Nucleus accumbens (tissue), 56 donors: ENCODE measurements around the gene NEBL.

ENCODE experiments used
- DNase-seq, 56 donors: peaks; one replicate each; lab custom pipeline; 2025; lab: John Stamatoyannopoulos, UW

NEBL gene

DNA sequence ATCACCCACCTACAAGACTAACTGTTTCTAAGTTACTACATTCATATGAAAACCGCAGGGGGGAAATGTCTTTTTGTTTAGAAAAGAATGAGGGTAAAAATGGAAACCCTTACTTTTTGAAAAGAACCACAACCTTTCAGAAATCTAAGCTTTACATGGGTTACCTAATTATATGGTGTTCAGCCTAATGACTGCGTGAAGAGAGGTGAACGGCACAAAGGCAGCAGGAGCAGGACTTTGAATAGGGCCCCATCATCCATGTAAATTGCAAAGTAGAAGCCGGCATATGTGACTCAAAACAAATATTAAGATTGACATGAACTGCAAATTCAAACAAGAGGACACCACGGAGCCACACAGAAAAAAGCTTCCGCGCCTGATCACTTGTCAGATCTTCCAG, 25.1 kb downstream of the NEBL start:
- DNase-seq, result no peak

DNA sequence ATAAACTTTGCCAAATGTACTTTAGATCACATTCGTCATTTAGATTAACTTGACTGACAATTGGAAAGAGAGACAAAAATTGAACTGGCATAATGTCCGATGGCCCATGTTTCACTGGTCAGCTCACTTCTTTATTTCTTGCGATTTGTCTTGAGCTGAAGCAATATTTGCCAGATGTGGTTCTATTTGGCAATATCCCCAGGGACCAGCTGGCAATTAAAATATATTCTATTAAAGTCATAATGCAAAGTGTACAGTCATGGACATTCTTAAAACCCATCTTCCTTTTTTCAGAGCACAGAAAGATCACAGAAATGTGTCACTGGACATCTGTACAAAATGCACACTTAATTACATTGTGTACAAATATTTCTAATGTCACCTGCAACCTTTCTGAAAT, 26.3 kb downstream of the NEBL start:
- no peak for DNase-seq

DNA sequence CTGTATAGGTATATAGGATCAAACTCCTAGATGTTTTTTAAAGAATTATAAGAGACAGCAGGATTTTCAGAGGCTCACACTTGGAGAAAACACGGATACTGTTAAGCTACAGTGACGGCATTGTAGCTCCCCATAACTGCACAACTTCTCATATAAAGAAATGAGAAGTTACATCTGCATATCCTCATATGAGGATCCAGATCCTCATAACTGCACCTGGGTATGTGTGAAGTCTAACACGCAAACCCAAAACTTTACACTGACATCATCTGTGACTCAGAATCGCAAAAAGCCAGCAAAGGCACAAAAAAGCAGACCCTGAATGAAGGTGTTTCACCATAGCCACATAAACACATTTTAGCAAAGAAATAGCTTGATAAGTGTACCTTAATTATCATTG, 34.1 kb downstream of the NEBL start:
- DNase-seq, result no peak

DNA sequence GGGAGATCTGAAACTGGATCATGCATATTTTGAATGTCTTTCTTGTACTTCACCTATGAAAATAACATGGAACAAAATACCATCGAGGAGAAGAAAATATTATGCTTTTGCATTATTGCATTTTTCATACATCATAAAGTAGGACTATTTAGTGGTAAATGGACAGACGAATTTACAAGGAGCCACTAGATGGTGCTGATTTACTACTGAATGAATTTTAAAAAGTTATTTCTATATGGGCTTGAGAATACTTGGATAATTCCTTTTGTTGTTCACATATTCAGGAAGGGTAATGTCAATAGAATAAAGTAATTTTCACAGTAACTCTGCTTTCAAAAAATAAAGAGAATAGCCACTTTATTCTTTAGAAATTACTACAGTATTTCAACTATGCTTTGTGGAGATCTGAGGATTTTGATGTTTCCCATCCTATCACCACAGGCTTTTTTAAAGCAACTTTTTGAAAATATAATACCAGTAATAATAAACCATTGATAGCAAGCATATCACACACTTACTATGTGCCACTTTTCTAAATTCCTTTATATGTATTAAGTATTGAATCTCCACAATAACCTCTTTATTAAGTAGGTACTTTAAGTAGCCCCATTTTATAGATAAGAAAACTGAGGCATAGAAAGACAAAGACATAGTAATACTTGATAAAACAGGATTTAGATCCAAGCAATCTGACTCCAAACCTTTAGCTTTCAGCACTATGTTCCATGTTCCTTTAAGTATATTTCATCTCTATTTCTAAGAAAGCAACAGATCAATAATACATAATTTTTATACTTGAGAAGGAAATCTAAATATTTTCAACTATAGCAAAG, 38.6 kb downstream of the NEBL start:
- DNase-seq, result no peak

DNA sequence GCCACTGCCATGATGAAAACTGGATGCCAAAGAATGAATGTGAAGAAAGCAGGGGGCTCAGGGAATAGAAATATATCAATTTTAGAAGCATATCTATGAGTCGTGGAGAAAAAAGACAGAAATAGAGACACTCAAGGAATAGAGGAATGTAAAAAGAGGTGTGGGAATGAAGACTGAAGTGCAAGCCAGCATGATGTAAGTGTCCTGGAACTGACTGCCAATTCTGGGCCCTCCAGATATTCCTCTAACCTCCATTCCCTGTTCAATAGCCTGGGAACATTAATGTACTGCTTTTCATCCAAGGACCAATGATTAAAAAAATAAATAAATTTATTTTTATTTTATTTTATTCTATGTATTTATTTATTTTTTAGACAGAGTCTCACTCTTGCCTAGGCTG, 40.6 kb downstream of the NEBL start:
- no peak for DNase-seq

DNA sequence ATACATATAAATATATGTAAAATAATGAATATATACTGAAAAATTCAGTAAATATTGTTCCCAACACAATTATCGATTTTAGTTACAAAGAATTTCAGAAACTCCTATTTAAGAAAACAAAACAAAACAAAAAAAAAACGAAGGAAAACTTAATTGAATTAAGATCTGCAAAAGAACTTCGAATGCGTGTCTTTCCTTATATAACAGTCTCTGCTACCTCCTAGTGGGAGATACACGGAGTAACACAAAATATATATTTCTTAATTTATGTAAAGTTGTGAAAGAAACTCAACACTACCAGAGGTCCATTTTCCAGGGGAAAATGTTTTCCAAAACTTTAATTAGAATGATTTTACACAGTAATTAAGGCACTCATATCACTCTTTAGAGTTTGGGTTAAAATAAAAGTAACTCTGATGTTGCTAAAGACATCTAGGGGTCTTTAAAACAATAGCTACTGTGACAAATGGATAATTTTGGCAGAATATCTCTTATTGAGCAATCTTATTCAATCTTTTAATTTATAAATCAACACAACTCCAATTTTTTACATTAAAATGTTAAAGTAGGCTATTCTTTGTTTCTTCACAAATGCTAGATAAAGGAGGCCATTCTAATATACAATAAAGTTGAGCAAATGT, 41.6 kb downstream of the NEBL start:
- DNase-seq, result no peak

DNA sequence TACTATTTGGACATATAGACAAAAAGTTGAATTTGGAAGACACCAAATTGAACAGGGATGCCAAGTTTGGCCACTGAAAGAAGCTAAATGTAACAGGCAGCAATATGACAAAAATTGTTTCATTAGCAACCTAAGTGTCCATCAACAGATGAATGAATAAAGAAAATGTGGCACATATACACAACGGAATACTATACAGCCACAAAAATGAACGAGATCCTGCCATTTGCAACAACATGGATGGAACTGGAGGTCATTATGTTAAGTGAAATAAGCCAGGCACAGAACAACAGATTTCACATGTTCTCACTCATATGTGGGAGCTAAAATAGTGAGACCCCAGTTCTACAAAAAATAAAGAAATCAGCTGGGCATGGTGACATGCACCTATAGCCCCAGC, 43.8 kb downstream of the NEBL start:
- DNase-seq, result no peak

DNA sequence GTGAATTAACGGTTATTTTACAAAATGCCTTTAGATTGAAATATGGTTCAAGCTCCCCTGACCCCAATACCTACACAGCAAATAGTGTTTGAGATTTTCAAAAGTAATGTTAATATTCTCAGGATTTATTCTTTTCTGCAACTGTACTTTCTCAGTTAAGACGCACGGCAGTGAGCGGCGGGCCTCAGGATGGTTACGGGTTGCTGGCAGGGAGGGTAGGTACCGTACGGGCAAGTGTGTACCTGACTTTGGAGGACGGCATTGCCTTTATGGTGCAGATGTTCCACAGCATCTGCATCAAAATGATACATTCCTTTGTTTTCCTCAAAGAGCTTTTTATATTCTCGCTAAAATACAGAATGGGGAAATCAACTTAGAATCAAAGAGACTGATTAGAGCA, 44.8 kb downstream of the NEBL start:
- DNase-seq, result no peak

DNA sequence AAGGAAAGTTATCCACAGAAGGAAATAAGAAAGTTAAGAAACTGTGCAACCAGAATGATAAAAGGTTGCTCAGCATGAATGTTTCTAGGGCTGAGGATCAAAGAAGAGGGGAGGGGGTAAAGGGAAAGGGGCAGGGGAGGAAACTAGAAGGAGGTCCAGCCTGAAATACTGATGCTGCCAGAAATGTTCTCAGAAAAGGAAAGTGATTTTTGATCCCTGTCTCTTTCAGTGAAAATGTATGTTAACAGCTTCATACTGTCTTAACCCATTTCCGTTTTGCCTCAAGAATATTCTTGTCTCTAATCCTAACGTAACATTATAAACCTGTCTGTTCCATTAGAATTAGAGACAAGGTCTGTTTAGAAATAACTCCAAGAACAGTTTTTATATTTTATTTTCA, 49.6 kb downstream of the NEBL start:
- no peak for DNase-seq

DNA sequence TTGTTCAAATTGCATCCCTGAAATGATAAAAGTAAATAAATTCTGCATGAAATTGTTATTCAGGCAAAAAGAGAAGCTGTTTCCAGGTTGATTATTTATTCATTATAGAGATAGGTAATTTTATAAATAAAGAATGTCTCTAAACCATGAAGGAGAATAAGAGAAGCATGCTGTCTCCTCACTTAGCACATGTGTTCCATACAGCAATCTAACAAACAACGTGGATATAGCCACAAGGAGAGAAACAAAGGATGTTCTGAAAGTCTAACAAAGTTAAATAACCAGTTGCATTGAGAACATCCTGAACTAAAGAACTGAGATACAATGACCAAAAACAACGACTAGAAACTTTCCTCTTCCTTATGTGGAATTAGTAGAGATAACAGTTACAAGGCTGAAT, 50.8 kb downstream of the NEBL start:
- no peak for DNase-seq

DNA sequence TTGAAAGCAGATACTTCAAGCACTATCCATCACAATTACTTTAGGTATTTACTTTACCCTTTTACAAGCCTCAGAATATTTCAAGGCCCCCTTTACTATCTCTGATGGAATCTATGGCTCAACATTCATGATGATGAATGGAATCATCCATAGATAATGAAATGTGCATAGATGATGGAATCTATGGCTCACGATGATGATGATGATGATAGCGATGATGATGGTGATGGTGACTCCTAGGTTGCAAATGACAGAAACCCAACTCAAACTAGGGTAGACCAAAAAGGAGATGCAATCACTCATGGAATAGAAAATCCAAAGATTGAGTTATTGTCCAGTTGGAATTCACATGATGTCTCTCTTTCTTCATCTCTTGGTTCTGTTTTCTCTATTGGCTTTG, 55.7 kb downstream of the NEBL start:
- no peak for DNase-seq

DNA sequence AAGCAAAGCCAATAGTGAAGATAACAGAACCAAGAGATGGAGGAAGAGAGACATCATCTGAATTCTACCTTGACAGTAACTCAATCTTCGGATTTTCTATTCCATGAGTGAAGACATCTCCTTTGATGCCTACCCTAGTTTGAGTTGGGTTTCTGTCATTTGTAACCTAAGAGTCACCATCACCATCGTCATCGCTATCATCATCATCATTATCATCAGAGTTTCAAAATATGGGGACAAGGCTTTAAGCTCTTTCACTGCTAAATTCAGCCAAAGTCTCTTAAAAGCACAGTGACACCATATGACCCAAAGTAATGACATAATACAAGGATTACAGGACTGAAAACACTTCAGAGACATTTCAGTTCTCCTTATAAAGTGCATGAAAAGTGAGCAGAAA, 57.2 kb downstream of the NEBL start:
- DNase-seq, result no peak

DNA sequence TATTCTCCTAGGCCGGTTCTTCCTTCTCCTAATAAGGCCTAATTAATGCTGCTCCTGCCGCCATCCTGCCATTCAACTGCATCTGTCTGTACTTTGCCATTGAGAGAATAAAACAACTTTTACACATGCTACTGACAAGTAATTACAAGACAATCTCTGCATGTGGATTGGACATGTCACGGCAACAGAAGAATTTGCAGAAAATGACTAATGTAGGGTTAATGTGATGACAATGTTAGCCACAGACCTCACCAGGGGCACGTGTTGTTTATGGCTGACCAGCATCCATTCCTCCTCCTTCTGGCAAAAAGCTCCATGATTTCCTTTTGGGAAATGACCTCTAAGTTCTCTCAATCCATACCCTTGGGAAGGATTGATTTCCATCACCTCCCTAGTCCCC, 58.0 kb downstream of the NEBL start:
- no peak for DNase-seq

DNA sequence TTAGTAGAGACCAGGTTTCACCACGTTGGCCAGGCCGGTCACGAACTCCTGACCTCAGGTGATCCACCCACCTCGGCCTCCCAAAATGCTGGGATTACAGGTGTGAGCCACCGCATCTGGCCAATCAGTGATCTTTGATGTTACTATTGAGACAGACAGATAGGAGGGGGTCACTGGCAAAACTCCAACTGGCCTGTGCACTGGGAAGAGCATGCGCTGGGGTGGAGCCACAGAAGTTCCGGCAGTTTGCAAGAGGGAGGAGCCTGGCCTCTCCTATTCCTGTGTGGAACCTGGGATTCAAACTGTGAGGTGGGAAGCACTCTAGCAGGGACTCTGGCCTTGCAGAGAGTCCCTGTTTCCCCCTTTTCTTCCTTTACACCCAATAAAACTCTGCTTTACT, 60.7 kb downstream of the NEBL start:
- DNase-seq, result no peak

DNA sequence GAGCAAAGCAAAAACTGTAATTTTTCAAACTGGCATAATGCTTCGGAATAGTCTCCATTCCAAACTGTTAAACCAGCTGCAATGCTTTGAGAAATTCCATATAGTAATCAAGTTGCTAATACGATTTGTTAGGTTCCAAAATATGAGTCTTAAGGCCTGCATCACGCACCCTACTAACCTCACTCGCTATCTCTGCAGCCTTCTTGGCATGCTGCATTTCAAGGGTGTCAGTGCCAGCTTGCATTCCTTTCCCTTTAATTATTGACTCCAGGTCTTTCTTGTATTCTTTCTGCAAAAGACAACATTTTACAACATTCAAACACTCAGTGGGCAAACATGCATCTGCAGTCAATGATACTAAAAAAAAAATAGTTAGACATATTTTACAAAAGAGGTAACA, 61.8 kb downstream of the NEBL start:
- no peak for DNase-seq

DNA sequence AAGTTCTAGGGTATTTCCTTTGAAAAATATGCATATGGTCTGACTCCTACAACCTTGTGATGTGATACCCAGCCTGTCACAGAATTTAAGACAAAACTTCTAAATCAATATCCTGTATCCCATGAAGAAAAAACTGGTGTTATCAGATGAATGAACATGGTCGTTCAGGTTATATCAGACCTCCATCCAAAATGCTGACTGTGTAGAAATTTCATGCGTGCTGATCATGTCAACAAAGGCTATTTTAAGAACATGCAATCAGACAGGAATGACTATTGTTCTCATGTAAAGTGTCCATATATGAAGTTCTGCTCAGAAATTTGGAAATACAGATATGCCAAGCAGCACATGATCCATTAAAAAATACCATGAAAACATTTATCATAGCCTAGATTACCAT, 62.3 kb downstream of the NEBL start:
- DNase-seq, result no peak

DNA sequence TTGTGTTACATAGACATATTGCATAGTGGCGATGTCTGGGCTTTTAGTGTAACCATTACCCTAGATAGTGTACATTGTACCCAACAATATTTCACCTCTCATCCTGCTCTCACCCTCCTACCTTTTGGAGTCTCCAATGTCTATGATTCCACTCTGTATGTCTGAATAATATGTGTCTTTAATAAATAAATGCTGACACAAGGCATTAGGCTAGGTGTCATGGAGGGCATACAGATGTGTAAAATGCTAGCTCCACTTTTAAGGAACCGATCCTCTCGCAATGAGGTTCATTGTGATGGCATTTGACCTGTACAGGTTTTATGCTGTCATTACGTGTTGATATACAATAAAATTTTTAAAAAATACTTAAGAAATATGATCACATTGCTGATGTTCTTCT, 74.3 kb downstream of the NEBL start:
- DNase-seq, result no peak

DNA sequence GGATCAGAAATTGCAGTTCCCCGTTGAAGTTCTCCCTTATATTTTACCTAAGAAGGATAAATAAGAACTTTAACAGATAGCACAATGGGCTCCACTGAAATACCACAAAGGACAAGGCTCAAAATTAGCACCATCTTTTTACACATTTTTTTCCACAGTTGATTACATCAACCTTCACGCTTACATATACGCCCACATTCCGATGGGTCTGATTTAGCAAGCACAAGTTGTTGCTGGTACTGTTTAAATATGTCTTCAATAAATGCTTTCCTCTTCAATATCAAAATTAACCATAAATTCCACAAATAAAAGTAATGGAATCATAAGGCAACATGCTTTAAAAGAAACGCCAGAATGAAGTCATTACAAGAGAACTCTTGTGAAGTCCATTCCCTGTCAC, 79.5 kb downstream of the NEBL start:
- DNase-seq, result no peak

DNA sequence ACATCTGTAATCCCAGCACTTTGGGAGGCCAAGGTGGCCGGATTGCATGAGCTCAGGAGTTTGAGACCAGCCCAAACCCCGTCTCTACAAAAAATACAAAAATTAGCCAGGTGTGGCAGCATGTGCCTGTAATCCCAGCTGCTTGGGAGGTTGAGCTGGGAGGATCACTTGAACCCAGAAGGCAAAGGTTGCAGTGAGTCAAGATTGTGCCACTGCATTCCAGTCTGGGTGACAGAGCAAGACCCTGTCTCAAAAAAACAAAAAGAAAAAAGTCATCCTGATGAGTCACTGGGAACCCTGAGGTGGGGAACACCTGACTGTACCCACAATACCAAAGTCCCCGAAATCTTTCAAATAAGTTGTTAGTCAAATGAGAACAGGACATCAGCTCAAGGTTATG, 80.0 kb downstream of the NEBL start:
- no peak for DNase-seq

DNA sequence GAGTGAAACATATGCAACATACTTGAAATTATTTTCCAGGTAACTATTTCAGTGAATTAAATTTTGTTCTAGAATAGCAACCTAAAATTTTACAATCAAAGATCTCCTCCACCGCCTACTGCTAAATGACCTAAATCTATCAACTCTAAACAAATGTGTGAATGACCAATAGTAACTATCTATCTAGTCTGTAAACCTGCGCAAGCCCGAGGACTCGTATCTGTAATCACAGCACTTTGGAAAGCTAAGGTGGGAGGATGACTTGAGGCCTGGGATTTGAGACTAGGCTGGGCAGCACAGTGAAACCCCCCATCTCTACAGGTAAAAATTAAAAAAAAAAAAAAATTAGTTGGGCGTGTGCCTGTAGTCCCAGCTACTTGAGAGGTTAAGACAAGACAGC, 83.0 kb downstream of the NEBL start:
- no peak for DNase-seq

DNA sequence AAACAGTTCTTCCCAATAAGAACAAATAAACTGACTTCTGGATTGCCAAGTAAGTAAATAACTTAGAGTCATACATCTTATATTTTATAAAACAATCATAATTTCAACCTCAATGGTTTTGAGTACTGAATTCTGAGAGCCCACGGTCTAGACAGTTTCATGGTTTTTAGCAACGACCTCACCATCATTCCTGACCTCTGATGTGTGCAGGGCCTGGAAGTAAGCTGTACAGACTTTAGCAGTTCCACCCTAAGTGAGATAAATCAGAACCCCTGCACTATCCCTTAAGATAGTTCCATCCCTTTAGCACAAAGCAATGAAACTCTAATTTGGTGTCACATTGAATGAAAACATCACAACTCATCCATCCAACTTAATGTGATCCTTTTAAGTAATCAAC, 86.0 kb downstream of the NEBL start:
- DNase-seq, result no peak

DNA sequence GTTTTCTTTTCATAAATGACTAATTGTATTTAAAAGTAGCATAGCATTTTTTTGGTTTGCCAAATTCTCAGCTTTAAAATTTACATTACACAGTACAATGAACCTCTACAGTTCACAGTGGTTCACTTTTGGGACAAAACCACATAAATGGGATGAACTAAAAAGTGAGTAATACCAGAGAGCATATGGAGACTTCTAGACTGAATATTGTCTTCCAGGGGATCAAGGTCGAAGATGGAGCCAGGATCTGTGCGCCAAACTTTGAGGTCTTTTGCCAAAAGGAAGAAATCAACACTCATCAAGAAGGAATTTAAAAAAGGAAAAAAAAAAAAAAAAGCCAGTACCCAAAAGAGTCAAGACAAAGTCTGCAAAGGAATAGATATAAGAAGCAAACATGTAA, 87.5 kb downstream of the NEBL start:
- DNase-seq, result no peak

DNA sequence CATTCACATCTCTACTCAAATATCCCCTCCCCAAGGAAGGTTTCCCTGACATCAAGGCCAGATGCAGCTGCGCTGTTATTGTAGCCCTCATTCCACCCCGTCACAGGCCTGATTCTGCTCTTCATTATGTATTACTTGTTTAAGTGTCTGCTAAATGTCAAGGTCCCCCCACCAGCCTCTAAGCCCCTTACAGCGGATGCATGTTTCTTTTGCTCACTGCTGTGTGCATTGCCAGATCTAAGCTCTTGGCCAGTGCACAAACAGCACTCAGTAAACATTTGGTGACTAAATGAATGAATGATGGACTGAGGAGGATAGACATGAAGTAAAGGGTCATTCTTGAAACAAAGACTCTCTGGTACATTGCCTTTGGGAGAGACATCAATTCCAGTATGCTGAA, 90.6 kb downstream of the NEBL start:
- no peak for DNase-seq
